GM12878 (cell line): Measurements from ENCODE around the gene GGTLC2. TPM values are rescaled to one million over a fixed set of nuclear protein-coding genes. Genes with fewer than 3 reads are reported as not detected.

ENCODE experiments used
- ATAC-seq: fragments of 200-7000 bp; cut with Tn5 transposase; 3 replicates; pipeline ENCODE4 v1.9.1; 2020; ENCODE audit warnings: mild to moderate bottlenecking, moderate library complexity
- BruUV-seq: library from RNA; stranded (reverse); fragments of 400-500 nt; replicated peaks from 2 replicates; lab custom pipeline; 2021; lab: Mats Ljungman, UMichigan
- CTCF ChIA-PET: fragments of 300-600 bp; sonication (Branson Sonifier 250); formaldehyde crosslinking; extraction: SDS; loops from one replicate; lab custom pipeline; 2021; ENCODE audit warnings: inconsistent platforms; lab: Yijun Ruan, JAX
- POLR2A ChIA-PET: fragments of 350-600 bp; formaldehyde crosslinking; extraction: SDS; loops from one replicate; lab custom pipeline; 2021; ENCODE audit warnings: inconsistent platforms; lab: Charles Lee
- RAD21 ChIA-PET: fragments of 300-600 bp; sonication (Branson Sonifier 250); formaldehyde crosslinking; loops from one replicate; lab custom pipeline; 2023; ENCODE audit warnings: antibody characterized with exemption; ENCODE audit not compliant: unreplicated experiment; lab: Charles Lee
- SMC1A ChIA-PET: fragments of 300-600 bp; sonication (Branson Sonifier 250); formaldehyde crosslinking; loops from one replicate; lab custom pipeline; 2023; ENCODE audit not compliant: unreplicated experiment, uncharacterized antibody; lab: Charles Lee
- DNase-seq: peaks from one replicate; pipeline ENCODE4 v3.0.0-alpha.2; 2011; ENCODE audit warnings: low read depth, low spot score
- FAIRE-seq: peaks from 3 replicates; lab custom pipeline; 2011; peaks lifted over from hg19 to GRCh38; lab: Jason Lieb, UNC
- H2AFZ ChIP-seq: 2 replicates; pipeline ENCODE4 v1.6.0; 2011; ENCODE audit warnings: low read depth, low read length, control low read depth; ENCODE audit not compliant: control insufficient read depth
- H3K27ac ChIP-seq: 2 replicates; pipeline ENCODE4 v1.5.1; 2011; ENCODE audit warnings: control low read depth; ENCODE audit not compliant: control insufficient read depth, insufficient read depth
- H3K27me3 ChIP-seq, 2 experiments: replicated peaks in 1 of 2; 2 replicates each; pipeline versions ENCODE4 v1.6.0 to v1.6.1; 2011; ENCODE audit warnings: low read length in 1 of 2; ENCODE audit not compliant: control insufficient read depth in 2 of 2, insufficient read depth in 2 of 2
- H3K36me3 ChIP-seq, 2 experiments: 2 replicates each; pipeline ENCODE4 v1.5.1; 2011; ENCODE audit warnings: low read length in 1 of 2; ENCODE audit not compliant: control insufficient read depth in 2 of 2, insufficient read depth in 2 of 2
- H3K4me1 ChIP-seq: 2 replicates; pipeline ENCODE4 v1.6.1; 2011; ENCODE audit warnings: mild to moderate bottlenecking, low read length, moderate library complexity, mixed read lengths; ENCODE audit not compliant: control insufficient read depth, insufficient read depth
- H3K4me2 ChIP-seq: 2 replicates; pipeline ENCODE4 v1.6.0; 2011; ENCODE audit warnings: control low read depth; ENCODE audit not compliant: control insufficient read depth, insufficient read depth
- H3K4me3 ChIP-seq: fragments of 200-600 bp; sonication (generic); 2 replicates; pipeline ENCODE4 v1.5.1; 2016
- H3K79me2 ChIP-seq: 2 replicates; pipeline ENCODE4 v1.6.0; 2011; ENCODE audit warnings: low read length; ENCODE audit not compliant: control insufficient read depth, insufficient read depth
- H3K9ac ChIP-seq: 2 replicates; pipeline ENCODE4 v1.8.0; 2011; ENCODE audit warnings: low read length, control low read depth, mixed read lengths; ENCODE audit not compliant: control insufficient read depth, insufficient read depth
- H3K9me3 ChIP-seq: replicated peaks from 3 replicates; pipeline ENCODE4 v1.5.1; 2011; ENCODE audit warnings: mild to moderate bottlenecking, low read length; ENCODE audit not compliant: control insufficient read depth, insufficient read depth
- H4K20me1 ChIP-seq: 2 replicates; pipeline ENCODE4 v1.6.0; 2011; ENCODE audit not compliant: control insufficient read depth, insufficient read depth
- CEBPB ChIP-seq, 2 experiments: fragments of 150-350 bp in 1 of 2; IDR thresholded peaks; 2 replicates each; pipeline ENCODE4 v1.6.1; 2012 to 2014; ENCODE audit warnings: low read depth in 2 of 2, low read length in 2 of 2, borderline replicate concordance in 1 of 2, inconsistent platforms in 1 of 2
- CEBPZ ChIP-seq: fragments of 150-350 bp; IDR thresholded peaks from 2 replicates; pipeline ENCODE4 v1.6.1; 2016; ENCODE audit warnings: low read depth, low read length
- ELK1 ChIP-seq: IDR thresholded peaks from 2 replicates; pipeline ENCODE4 v1.6.1; 2012; ENCODE audit warnings: low read depth, low read length, improper control_type of control experiment
- HDAC6 ChIP-seq: fragments of 200-600 bp; sonication (generic); IDR thresholded peaks from one replicate; pipeline ENCODE4 v1.8.0; 2017; ENCODE audit warnings: antibody characterized with exemption; ENCODE audit not compliant: unreplicated experiment
- MYC ChIP-seq: IDR thresholded peaks from 2 replicates; pipeline ENCODE4 v1.6.1; 2011; ENCODE audit warnings: mild to moderate bottlenecking, low read length, moderate library complexity, inconsistent platforms; ENCODE audit not compliant: insufficient read depth, insufficient replicate concordance, insufficient read length, severe bottlenecking
- NFXL1 ChIP-seq: fragments of 450-650 bp; IDR thresholded peaks from 2 replicates; pipeline ENCODE4 v1.6.1; 2017; ENCODE audit warnings: antibody characterized with exemption, mild to moderate bottlenecking, borderline replicate concordance
- POU2F2 ChIP-seq: IDR thresholded peaks from 3 replicates; pipeline ENCODE4 v1.6.1; 2011; ENCODE audit warnings: low read depth, mild to moderate bottlenecking, low read length, borderline replicate concordance
- RBBP5 ChIP-seq: fragments of 200-600 bp; sonication (generic); conservative IDR thresholded peaks from 2 replicates; pipeline ENCODE4 v1.6.1; 2016
- RELA ChIP-seq: fragments of 450-650 bp; IDR thresholded peaks from 2 replicates; pipeline ENCODE4 v1.8.0; 2014; ENCODE audit warnings: borderline replicate concordance; ENCODE audit not compliant: partially characterized antibody
- YY1 ChIP-seq: IDR thresholded peaks from 2 replicates; pipeline ENCODE4 v1.6.1; 2011; ENCODE audit warnings: low read depth, mild to moderate bottlenecking, low read length
- ZNF24 ChIP-seq: fragments of 450-650 bp; IDR thresholded peaks from 2 replicates; pipeline ENCODE4 v1.6.1; 2017; ENCODE audit warnings: antibody characterized with exemption, mild to moderate bottlenecking
- WGBS: methylation state at CpG from one replicate; pipeline ENCODE4 v1.1.6; 2016; ENCODE audit warnings: low lambda C conversion rate; ENCODE audit not compliant: insufficient replicate concordance, insufficient coverage; ENCODE audit errors: missing lambda C conversion rate; 5-methylcytosine and 5-hydroxymethylcytosine counted together
- in situ Hi-C: fragments of 300-500 bp; cut with MboI; formaldehyde crosslinking; loops from 9 replicates; pipeline ENCODE4 v1.14.3; 2018; ENCODE audit warnings: mixed read lengths
- intact Hi-C: fragments of 100-400 bp; cut with micrococcal nuclease; formaldehyde crosslinking; loops from one replicate; pipeline ENCODE4 v1.14.2; 2022; ENCODE audit not compliant: unreplicated experiment
- polyA plus RNA-seq, 11 experiments: library from polyadenylated mRNA; depleted of rRNA in 4 of 11; unstranded in 6 of 11; stranded (reverse) in 5 of 11; fragments of >200 nt; fragmentation: Nextera tagmentation in 4 of 11; fragmentation: Illumina TruSeq in 1 of 11; extraction: Ambion mirVana in 4 of 11; extraction: Trizol in 1 of 11; gene quantifications; 1 replicate in 1 of 11; 2 replicates in 10 of 11; pipeline versions ENCODE4 v1.2.1 to v1.2.3, GENCODE V29; 2011 to 2016; ENCODE audit warnings: inconsistent platforms in 2 of 11, missing spikeins in 2 of 11, low read depth in 1 of 11
- total RNA-seq, 4 experiments: library from RNA; depleted of rRNA in 3 of 4; stranded (reverse); fragments of >200 nt in 3 of 4; fragmentation: Illumina TruSeq in 1 of 4; extraction: Trizol in 1 of 4; gene quantifications; 2 replicates each; pipeline versions ENCODE4 v1.2.1 to v1.2.3, GENCODE V29; 2013 to 2021
- TF ChIP-seq, protein P1 (sequence below): fragments of 450-650 bp; formaldehyde crosslinking; IDR thresholded peaks from 2 replicates; pipeline ENCODE4 v1.5.0; 2022; ENCODE audit warnings: mild to moderate bottlenecking, missing genetic modification characterization
- TF ChIP-seq, protein P2 (sequence below): IDR thresholded peaks from 2 replicates; pipeline ENCODE4 v1.6.1; 2012; ENCODE audit warnings: low read depth, low read length, improper control_type of control experiment
- TF ChIP-seq, protein P3 (sequence below): IDR thresholded peaks from 2 replicates; pipeline ENCODE4 v1.6.1; 2011; ENCODE audit warnings: borderline replicate concordance, low read depth, mild to moderate bottlenecking, moderate library complexity, low read length; ENCODE audit not compliant: insufficient read depth, poor library complexity, severe bottlenecking

Gene GGTLC2
- total and polyA plus RNA-seq, 10 of the 15 experiments (the other 5 are each of a cell fraction or from before 2014, with no cell fraction given), result not detected

- in situ Hi-C loops (no loop called here), intact Hi-C loops (no loop called here)
- no peak overlapping the region for H3K4me2 ChIP-seq
- FAIRE-seq, result no peak
- peaks cover 25% of the 10 kb centered on the region for H3K4me1 ChIP-seq
- no peak for DNase-seq
- H2AFZ ChIP-seq, result no peak overlapping the region
- H3K79me2 ChIP-seq, result peaks cover 4% of the 10 kb centered on the region
- H3K27me3 ChIP-seq, result no peaks in the 10 kb centered on the region
- H3K36me3 ChIP-seq, result no peaks in the 10 kb centered on the region
- BruUV-seq, result no TSS peak
- ATAC-seq, result no peak
- CTCF ChIA-PET, result interaction anchor here (0.7 to 2.9 kb wide), 8 partner anchors 8 to 96 kb away, joined by 3 to 14 read pairs (median 4); no protein-coding TSS in a partner anchor
- no peak overlapping the region for H3K9ac ChIP-seq
- POLR2A ChIA-PET, result no interaction called here
- H3K9me3 ChIP-seq, result no peaks in the 10 kb centered on the region
- SMC1A ChIA-PET, result interaction anchor here (1.1 to 1.6 kb wide), 2 partner anchors 27 to 28 kb away, joined by 4 to 5 read pairs; no protein-coding TSS in a partner anchor
- H3K27ac ChIP-seq, result no peak overlapping the region
- no peak overlapping the region for H3K4me3 ChIP-seq
- RAD21 ChIA-PET, result no interaction called here
- WGBS, result 7% methylated on average over 1 of the region's 1 CpG
- no peaks in the 10 kb centered on the region for H4K20me1 ChIP-seq
- TF ChIP-seq CEBPZ, result no peak
- no peak for TF ChIP-seq HDAC6
- TF ChIP-seq POU2F2, result no peak
- TF ChIP-seq, protein P1, sequence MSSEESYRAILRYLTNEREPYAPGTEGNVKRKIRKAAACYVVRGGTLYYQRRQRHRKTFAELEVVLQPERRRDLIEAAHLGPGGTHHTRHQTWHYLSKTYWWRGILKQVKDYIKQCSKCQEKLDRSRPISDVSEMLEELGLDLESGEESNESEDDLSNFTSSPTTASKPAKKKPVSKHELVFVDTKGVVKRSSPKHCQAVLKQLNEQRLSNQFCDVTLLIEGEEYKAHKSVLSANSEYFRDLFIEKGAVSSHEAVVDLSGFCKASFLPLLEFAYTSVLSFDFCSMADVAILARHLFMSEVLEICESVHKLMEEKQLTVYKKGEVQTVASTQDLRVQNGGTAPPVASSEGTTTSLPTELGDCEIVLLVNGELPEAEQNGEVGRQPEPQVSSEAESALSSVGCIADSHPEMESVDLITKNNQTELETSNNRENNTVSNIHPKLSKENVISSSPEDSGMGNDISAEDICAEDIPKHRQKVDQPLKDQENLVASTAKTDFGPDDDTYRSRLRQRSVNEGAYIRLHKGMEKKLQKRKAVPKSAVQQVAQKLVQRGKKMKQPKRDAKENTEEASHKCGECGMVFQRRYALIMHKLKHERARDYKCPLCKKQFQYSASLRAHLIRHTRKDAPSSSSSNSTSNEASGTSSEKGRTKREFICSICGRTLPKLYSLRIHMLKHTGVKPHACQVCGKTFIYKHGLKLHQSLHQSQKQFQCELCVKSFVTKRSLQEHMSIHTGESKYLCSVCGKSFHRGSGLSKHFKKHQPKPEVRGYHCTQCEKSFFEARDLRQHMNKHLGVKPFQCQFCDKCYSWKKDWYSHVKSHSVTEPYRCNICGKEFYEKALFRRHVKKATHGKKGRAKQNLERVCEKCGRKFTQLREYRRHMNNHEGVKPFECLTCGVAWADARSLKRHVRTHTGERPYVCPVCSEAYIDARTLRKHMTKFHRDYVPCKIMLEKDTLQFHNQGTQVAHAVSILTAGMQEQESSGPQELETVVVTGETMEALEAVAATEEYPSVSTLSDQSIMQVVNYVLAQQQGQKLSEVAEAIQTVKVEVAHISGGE (CRISPR knock-in tag), result no peak
- TF ChIP-seq, protein P2, sequence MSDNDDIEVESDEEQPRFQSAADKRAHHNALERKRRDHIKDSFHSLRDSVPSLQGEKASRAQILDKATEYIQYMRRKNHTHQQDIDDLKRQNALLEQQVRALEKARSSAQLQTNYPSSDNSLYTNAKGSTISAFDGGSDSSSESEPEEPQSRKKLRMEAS, result no peak
- TF ChIP-seq ELK1, result no peak
- no peak for TF ChIP-seq CEBPB (IDR thresholded peaks at IDR 0.05; ENCODE audit: borderline replicate concordance in 1 of 2, low read depth in 2 of 2, low read length in 2 of 2)
- TF ChIP-seq, protein P3, sequence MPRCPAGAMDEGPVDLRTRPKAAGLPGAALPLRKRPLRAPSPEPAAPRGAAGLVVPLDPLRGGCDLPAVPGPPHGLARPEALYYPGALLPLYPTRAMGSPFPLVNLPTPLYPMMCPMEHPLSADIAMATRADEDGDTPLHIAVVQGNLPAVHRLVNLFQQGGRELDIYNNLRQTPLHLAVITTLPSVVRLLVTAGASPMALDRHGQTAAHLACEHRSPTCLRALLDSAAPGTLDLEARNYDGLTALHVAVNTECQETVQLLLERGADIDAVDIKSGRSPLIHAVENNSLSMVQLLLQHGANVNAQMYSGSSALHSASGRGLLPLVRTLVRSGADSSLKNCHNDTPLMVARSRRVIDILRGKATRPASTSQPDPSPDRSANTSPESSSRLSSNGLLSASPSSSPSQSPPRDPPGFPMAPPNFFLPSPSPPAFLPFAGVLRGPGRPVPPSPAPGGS, result no peak
- TF ChIP-seq NFXL1, result no peak
- no peak for TF ChIP-seq RBBP5
- no peak for TF ChIP-seq ZNF24
- no peak for TF ChIP-seq MYC
- TF ChIP-seq RELA, result no peak
- no peak for TF ChIP-seq YY1
Measured at GRCh38 chr22:22694106-22694505, 49.7 kb downstream of the GGTLC2 start.
